Mucosa of rectum (tissue), 2 donors: Measurements from ENCODE around the gene ZNF236.

ENCODE experiments used
- H3K27ac ChIP-seq, 2 donors: one replicate each; pipeline ENCODE4 v1.7.0; 2013; ENCODE audit warnings: inconsistent platforms in 2 of 2, low read depth in 2 of 2, low read length in 2 of 2
- H3K27me3 ChIP-seq, 2 donors: one replicate each; pipeline ENCODE4 v1.7.0; 2013; ENCODE audit warnings: low read length in 2 of 2; ENCODE audit not compliant: control insufficient read depth in 2 of 2, insufficient read depth in 2 of 2
- H3K36me3 ChIP-seq, 2 donors: one replicate each; pipeline ENCODE4 v1.7.0; 2013; ENCODE audit warnings: low read length in 2 of 2; ENCODE audit not compliant: control insufficient read depth in 2 of 2, insufficient read depth in 2 of 2
- H3K4me1 ChIP-seq, 2 donors: one replicate each; pipeline ENCODE4 v1.7.0; 2013; ENCODE audit warnings: low read length in 2 of 2, mild to moderate bottlenecking in 1 of 2; ENCODE audit not compliant: control insufficient read depth in 2 of 2, insufficient read depth in 2 of 2
- H3K4me3 ChIP-seq, 2 donors: one replicate each; pipeline ENCODE4 v1.7.0; 2013; ENCODE audit warnings: low read length in 2 of 2
- H3K9ac ChIP-seq, 2 donors: one replicate each; pipeline ENCODE4 v1.7.0; 2013; ENCODE audit warnings: low read length in 2 of 2, low read depth in 1 of 2, mild to moderate bottlenecking in 1 of 2
- H3K9me3 ChIP-seq, 2 donors: one replicate each; pipeline ENCODE4 v1.7.0; 2013; ENCODE audit warnings: low read length in 2 of 2; ENCODE audit not compliant: control insufficient read depth in 2 of 2
- donor health status: healthy.
- donor health status: Normal muscosa, but diverticular disease.

Gene ZNF236

DNA sequence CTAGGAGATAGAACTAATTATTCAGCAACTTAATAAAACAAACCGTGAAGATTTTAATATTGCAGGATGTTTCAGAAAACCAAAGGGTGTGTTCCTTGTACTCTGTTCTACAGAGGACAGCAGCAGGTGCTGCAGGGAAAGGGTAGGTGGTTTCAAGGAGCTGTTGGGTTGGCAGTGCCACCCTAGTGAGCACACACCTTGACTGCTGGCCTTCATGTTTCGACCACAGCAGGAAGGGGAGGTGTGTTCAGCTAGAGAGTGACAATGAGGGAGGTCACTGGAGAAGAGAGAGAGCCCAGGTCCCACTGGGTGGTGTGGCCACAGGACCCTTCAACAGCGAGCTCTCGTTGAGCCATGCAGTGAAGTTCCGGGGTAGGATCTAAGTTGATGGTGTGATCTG lies 98.6 kb downstream of the ZNF236 start:
- H3K9me3 ChIP-seq, result no peaks in the 10 kb centered on the region
- H3K4me1 ChIP-seq, result no peaks in the 10 kb centered on the region
- H3K4me3 ChIP-seq, result no peak overlapping the region
- H3K9ac ChIP-seq, result no peak overlapping the region
- H3K27ac ChIP-seq, result no peak overlapping the region
- peaks cover 38% of the 10 kb centered on the region in 2 donors for H3K36me3 ChIP-seq
- no peaks in the 10 kb centered on the region for H3K27me3 ChIP-seq

DNA sequence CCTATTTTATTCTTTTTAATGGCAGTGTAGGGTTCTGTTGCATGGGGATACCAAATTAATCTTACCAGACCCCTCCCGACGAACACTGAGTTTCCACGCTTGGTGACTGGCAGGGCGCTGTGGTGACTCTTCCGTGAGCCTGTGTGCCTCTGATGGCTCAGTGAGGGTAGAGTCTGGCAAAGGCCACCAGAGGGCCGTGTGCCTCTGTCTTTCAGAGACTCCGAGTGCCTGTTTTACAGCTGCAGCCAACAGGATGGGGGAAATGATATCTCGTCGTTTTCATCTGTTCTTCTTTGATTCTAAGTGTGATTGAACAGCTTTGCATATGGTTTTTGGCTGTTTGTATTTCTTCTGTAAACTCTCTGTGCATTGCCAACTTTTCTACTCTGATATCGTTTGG lies 99.8 kb downstream of the ZNF236 start:
- H3K27me3 ChIP-seq, result no peaks in the 10 kb centered on the region
- H3K4me3 ChIP-seq, result no peak overlapping the region
- H3K36me3 ChIP-seq, result peaks cover 35% of the 10 kb centered on the region in 2 donors
- no peak overlapping the region for H3K27ac ChIP-seq
- no peaks in the 10 kb centered on the region for H3K9me3 ChIP-seq
- no peaks in the 10 kb centered on the region for H3K4me1 ChIP-seq
- H3K9ac ChIP-seq, result no peak overlapping the region

GRCh38 chr18:76923485-76924085 lies 101.2 kb downstream of the ZNF236 start:
- H3K36me3 ChIP-seq, result peaks cover 38 to 42% of the 10 kb centered on the region in 2 donors
- H3K4me1 ChIP-seq, result no peaks in the 10 kb centered on the region
- no peak overlapping the region for H3K4me3 ChIP-seq
- H3K9me3 ChIP-seq, result no peaks in the 10 kb centered on the region
- no peaks in the 10 kb centered on the region for H3K27me3 ChIP-seq
- H3K27ac ChIP-seq, result no peak overlapping the region
- no peak overlapping the region for H3K9ac ChIP-seq

DNA sequence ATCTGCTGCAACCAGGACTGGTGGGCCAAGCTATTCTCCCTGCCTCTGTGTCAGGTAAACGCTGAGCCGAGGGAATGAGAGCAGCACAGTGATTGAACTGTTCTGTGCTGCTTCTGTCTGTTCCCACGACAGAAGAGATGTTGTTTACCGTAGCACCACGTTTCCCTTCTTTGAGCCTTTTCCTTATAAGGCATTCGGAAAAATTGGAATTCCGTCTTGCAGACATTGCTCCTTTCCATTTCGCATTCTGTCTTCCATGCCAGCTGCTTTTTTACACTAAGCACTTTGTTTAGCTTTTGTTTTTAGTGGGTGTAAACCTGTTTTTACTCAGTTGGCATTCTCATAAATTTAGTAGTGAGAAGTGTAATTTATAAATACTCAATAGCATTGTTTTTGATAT lies 103.1 kb downstream of the ZNF236 start:
- H3K4me3 ChIP-seq, result no peak overlapping the region
- H3K27ac ChIP-seq, result no peak overlapping the region
- no peaks in the 10 kb centered on the region for H3K4me1 ChIP-seq
- H3K9me3 ChIP-seq, result no peaks in the 10 kb centered on the region
- no peak overlapping the region for H3K9ac ChIP-seq
- no peaks in the 10 kb centered on the region for H3K27me3 ChIP-seq
- H3K36me3 ChIP-seq, result peaks cover 35 to 38% of the 10 kb centered on the region in 2 donors

DNA sequence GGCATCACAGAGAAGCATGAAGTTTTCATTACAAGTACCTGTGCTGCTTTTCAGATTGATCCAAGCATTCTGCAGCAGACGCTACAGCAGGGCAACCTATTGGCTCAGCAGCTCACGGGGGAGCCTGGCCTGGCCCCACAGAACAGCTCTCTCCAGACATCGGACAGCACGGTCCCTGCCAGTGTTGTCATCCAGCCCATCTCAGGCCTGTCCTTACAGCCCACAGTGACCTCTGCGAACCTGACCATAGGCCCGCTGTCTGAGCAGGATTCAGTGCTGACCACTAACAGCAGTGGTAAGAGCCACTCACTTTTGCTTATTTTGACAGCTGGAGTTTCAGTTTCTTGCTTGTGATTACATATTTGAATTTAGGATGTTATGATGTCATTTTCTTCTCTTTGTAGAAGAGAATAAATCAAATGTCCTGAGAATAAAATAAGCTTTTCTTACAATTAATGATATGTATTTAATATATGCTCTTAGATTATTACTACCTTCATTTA lies 104.9 kb downstream of the ZNF236 start:
- no peaks in the 10 kb centered on the region for H3K27me3 ChIP-seq
- H3K27ac ChIP-seq, result no peak overlapping the region
- H3K9me3 ChIP-seq, result no peaks in the 10 kb centered on the region
- H3K4me1 ChIP-seq, result no peaks in the 10 kb centered on the region
- H3K36me3 ChIP-seq, result peaks cover 38 to 41% of the 10 kb centered on the region in 2 donors
- H3K9ac ChIP-seq, result no peak overlapping the region
- no peak overlapping the region for H3K4me3 ChIP-seq

DNA sequence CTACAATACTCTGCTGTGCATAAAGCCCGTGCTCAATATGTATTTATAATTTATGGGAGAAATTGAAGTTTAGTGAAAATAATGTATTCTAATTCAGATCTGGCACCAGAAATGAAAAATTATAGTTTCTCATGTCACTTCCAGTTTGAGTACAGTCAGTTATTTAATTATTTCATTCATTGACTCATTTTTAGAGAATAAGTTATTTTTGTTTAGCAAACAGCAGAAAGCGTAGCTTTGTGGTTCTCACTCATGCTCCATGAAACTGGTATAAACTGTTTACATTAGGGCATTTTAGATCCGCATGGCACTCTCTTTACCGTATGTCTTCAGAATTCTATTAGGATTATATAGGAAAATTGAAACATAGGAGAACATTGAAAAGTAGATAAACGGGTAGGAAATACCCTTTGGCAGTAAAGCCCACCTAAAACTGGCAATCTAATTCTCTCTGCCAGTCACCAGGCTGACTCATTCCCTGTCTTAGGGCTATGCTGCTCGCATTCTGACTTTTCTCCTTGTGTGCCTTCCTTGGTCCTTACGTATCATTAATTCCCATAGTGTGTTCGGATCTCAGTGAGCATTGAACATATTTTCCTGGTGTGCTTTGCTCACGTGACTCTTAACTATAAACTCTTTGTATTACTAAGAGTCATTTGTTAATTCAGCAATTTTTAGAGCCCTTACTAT lies 106.0 kb downstream of the ZNF236 start:
- no peak overlapping the region for H3K4me3 ChIP-seq
- no peak overlapping the region for H3K9ac ChIP-seq
- no peak overlapping the region for H3K27ac ChIP-seq
- H3K27me3 ChIP-seq, result no peaks in the 10 kb centered on the region
- no peaks in the 10 kb centered on the region for H3K9me3 ChIP-seq
- H3K36me3 ChIP-seq, result peaks cover 38 to 44% of the 10 kb centered on the region in 2 donors
- H3K4me1 ChIP-seq, result no peaks in the 10 kb centered on the region

- no peaks in the 10 kb centered on the region for H3K27me3 ChIP-seq
- no peak overlapping the region for H3K9ac ChIP-seq
- no peak overlapping the region for H3K27ac ChIP-seq
- peaks cover 23 to 25% of the 10 kb centered on the region in 2 donors for H3K36me3 ChIP-seq
- H3K4me1 ChIP-seq, result no peaks in the 10 kb centered on the region
- no peaks in the 10 kb centered on the region for H3K9me3 ChIP-seq
- H3K4me3 ChIP-seq, result no peak overlapping the region
These were observed 108.8 kb downstream of the ZNF236 start for GRCh38 chr18:76931171-76931570.

- Histone ChIP-seq H3K4me1 (no peaks in the 10 kb centered on the region), H3K27ac (no peak overlapping the region), H3K36me3 (peaks cover 21 to 25% of the 10 kb centered on the region in 2 donors), H3K9ac (no peak overlapping the region), H3K9me3 (no peaks in the 10 kb centered on the region), H3K27me3 (no peaks in the 10 kb centered on the region), H3K4me3 (no peak overlapping the region)
These were observed 109.9 kb downstream of the ZNF236 start for GRCh38 chr18:76932026-76932819.

DNA sequence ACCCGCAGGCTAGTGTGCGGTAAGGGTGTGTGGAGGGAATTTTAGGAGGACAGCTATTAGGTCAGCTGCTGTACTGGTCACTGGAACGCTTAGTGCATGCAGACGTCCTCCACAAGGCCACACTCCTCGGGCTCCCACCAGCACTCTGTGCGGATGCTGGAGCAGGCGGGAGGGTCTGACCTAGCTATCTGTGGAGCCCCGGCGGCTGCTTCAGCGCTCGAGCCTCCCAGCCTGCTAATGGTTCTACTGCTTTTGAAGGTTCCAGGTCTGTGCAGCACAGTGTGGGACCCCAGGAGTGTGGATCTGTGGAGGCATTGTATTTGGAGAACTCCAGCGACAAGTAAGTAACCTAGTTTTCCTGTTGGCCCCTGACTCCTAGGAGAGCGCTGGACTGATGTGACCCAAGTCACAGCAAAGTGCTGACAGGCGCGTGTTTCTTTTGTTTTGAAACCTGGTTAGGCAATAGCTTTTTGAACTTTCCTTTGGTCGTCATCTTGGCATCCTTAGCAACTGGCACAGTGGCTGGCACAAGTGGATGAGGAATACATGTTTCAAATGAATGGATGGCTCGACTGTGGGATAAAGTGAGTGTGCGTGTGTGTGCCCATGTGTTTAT lies 113.5 kb downstream of the ZNF236 start:
- no peaks in the 10 kb centered on the region for H3K27me3 ChIP-seq
- H3K4me3 ChIP-seq, result no peak overlapping the region
- peaks cover 18 to 27% of the 10 kb centered on the region in 2 donors for H3K36me3 ChIP-seq
- no peak overlapping the region for H3K27ac ChIP-seq
- H3K9me3 ChIP-seq, result no peaks in the 10 kb centered on the region
- H3K4me1 ChIP-seq, result no peaks in the 10 kb centered on the region
- H3K9ac ChIP-seq, result no peak overlapping the region

DNA sequence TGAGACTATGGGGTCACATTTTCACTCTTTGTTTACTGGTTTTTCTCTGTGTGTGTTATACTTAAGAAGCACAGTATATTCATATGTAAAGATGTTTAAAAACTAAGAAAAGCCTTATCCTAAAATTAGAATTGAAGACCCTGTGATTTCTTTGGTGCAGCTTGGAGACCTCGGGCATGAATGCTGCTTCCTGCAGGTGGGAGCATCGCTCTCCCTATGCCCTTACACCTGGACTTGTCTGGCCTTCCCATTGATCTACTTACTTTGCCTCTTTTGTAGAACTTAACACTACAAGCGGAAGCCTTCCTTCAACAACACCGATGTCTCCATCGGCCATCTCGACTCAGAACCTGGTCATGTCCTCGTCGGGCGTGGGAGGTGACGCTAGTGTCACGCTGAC lies 114.5 kb downstream of the ZNF236 start:
- Histone ChIP-seq H3K27ac (no peak overlapping the region), H3K4me1 (no peaks in the 10 kb centered on the region), H3K9me3 (no peaks in the 10 kb centered on the region), H3K4me3 (no peak overlapping the region), H3K27me3 (no peaks in the 10 kb centered on the region), H3K36me3 (peaks cover 18 to 21% of the 10 kb centered on the region in 2 donors), H3K9ac (no peak overlapping the region)
